GM12892 (cell line): ENCODE measurements around the gene LMBR1.
"Not testable (repeated sequence)": the region's sequence is repeated elsewhere in the genome, so short reads cannot be mapped to it uniquely, and the experiment has no call there.

Source experiments
- DNase-seq: peaks from one replicate; pipeline ENCODE4 v3.0.0; 2011; ENCODE audit not compliant: insufficient read length
- FAIRE-seq: peaks from 2 replicates; lab custom pipeline; 2011; peaks lifted over from hg19 to GRCh38; lab: Jason Lieb, UNC
- POLR2A ChIP-seq: IDR thresholded peaks from 2 replicates; pipeline ENCODE4 v1.6.1; 2011; ENCODE audit warnings: low read depth, low read length, control low read depth
- POLR2AphosphoS5 ChIP-seq: IDR thresholded peaks from 2 replicates; pipeline ENCODE4 v1.6.1; 2011; ENCODE audit warnings: low read depth, low read length, control low read depth
- TAF1 ChIP-seq: IDR thresholded peaks from 2 replicates; pipeline ENCODE4 v1.6.1; 2011; ENCODE audit warnings: low read depth, mild to moderate bottlenecking, control low read depth, low read length, borderline replicate concordance

Gene LMBR1

GRCh38 chr7:156920076-156920475, 27.1 kb upstream of the LMBR1 start:
- FAIRE-seq (no peak), DNase-seq (no peak)
- TF ChIP-seq POLR2AphosphoS5 (no peak), TAF1 (no peak), POLR2A (no peak)

- DNase-seq: no peak
- FAIRE-seq: no peak
- TF ChIP-seq POLR2AphosphoS5 (no peak), TAF1 (no peak), POLR2A (no peak)
Observed at GRCh38 chr7:156919132-156919713, 26.2 kb upstream of the LMBR1 start.

GRCh38 chr7:156918635-156919034, 25.7 kb upstream of the LMBR1 start:
- FAIRE-seq (no peak), DNase-seq (no peak)
- no peak for TF ChIP-seq TAF1
- no peak for TF ChIP-seq POLR2AphosphoS5
- no peak for TF ChIP-seq POLR2A

GRCh38 chr7:156909574-156910252, 16.7 kb upstream of the LMBR1 start:
- FAIRE-seq, DNase-seq: not testable (repeated sequence)

GRCh38 chr7:156907656-156908055, 14.7 kb upstream of the LMBR1 start:
- TF ChIP-seq POLR2AphosphoS5 (no peak), TAF1 (no peak), POLR2A (no peak)
- FAIRE-seq (no peak), DNase-seq (no peak)

GRCh38 chr7:156906200-156906649, 13.2 kb upstream of the LMBR1 start:
- FAIRE-seq (no peak), DNase-seq (no peak)
- TF ChIP-seq TAF1 (no peak), POLR2AphosphoS5 (no peak), POLR2A (no peak)

DNA sequence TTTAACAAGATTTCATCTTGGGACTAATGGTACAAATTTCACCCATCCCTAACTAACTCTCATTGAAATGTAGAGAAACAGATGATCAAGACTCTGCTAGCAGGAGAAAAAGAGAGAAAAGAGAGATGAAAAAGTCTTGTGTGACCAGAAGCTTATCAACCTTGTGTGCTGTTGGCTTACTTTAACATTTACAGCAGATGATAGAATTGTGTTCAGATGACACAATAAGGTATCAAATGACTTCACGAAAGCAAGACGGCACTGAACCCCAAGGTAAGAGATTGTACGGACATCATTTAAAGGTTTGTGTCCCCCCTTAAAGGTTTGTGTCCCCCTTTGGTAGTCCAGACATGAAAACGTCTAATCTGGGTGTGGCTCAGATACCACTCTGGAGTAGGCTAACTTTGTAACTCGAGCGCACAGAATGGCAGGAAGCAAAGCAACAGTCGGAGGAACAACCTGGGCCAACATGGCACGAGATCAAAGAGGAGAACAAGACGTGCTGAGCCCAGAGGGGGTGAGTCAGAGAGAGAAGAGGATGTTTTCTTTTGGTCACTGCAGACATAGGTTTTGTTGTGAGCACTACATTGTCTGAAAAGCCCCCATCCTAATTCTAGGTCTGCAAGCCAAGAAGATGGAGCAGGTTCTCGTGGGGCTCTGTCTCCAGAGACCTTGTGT, 10.4 kb upstream of the LMBR1 start:
- DNase-seq (no peak), FAIRE-seq (no peak)
- TF ChIP-seq POLR2AphosphoS5 (no peak), POLR2A (no peak), TAF1 (no peak)

DNA sequence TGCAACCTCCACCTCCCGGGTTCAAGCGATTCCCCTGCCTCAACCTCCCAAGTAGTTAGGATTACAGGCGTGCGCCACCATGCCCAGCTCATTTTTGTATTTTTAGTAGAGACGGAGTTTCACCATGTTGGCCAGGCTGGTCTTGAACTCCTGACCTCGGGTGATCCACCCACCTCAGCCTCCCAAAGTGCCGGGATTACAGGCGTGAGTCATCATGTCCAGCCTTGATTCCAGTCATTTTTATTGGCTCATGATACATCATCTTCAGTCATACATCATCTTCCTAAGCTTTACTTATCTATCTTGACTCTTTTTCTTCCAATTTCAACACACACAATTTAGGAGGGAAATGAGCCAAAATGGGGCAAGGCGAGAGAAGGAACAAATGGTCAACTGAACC, 7.1 kb upstream of the LMBR1 start:
- FAIRE-seq: not testable (repeated sequence)

DNA sequence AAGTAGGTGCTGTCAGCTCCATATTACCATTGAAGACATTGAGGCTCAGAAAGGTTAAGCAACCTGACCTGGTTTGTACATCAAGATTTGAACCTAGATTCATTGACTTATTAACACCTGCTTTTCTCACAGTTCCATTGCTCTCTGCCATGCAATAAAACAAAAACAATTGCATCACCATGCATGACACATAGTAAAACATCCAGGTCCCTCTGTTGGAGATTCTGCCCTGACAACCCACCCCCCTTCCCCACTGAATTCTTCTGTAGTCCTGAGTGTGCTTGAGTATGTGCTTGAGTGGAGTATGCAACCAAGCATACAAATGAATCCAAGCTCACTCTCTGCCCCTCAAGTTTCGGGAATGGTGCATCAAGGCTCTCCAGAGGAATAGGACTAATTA, 6.0 kb upstream of the LMBR1 start:
- FAIRE-seq: no peak

More for the DNA sequence above, 7.1 kb upstream of the LMBR1 start:
- DNase-seq: not testable (repeated sequence)

DNA sequence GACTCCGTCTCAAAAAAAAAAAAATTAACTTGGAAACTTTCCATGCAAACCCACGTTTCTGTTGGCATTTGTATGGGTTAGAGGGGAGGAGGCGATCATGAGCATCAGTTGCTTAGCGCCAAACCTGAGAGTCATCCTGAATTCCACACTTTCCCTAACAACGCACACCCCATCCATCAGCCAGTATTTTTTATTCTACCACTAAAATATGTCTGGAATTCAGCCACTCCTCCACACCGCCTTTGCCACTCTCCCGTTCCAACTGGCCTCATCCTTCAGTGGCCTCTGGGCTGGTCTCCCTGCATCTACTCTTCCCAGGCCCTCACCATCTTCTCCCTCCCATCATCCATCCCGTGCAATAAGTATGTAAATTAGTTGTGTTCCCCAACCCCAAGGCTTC, 4.7 kb upstream of the LMBR1 start:
- FAIRE-seq (no peak), DNase-seq (no peak)
- TF ChIP-seq POLR2A (no peak), POLR2AphosphoS5 (no peak), TAF1 (no peak)

More for the DNA sequence above, 6.0 kb upstream of the LMBR1 start:
- TF ChIP-seq POLR2AphosphoS5 (no peak), POLR2A (no peak), TAF1 (no peak)
- DNase-seq: no peak

DNA sequence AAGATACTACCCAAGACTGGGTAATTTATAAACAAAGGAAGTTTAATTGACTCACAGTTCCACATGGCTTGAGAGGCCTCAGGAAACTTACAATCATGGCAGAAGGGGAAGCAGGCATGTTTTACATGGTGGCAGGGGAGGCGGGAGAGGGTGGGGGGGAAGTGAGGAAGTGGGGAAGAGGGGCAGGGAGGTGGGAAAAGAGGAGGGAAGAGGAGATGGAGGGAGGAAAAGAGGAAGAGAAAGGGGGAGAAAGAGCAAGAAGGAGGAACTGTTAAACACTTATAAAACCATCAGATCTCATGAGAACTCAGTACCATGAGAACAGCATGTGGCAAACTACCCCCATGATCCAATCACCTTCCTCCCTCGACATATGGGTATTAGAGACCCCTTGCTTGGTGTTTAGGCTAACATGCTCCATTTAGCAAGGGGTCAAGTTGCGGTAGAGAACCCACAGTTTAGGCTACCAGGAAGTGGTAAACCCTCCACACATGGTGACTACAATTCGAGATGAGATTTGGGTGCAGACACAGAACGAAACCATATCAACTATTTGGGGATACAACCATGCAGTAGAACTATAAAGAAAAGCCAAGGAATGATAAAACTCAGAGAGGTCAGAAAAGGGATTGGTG, 3.5 kb upstream of the LMBR1 start:
- no peak for DNase-seq
- peak; percentile 62 for FAIRE-seq
- TF ChIP-seq TAF1: no peak
- no peak for TF ChIP-seq POLR2AphosphoS5
- TF ChIP-seq POLR2A: no peak
